ENCODE data around the gene SLAMF8. TPM values are rescaled to one million over a fixed set of nuclear protein-coding genes. Genes with fewer than 3 reads are reported as not detected.

The SLAMF8 gene
- total and polyA plus RNA-seq, 2 experiments from 2014 or later = not detected

GRCh38 chr1:159854693-159855192 lies 28.1 kb downstream of the SLAMF8 start:
- Histone ChIP-seq H3K27ac (no peak overlapping the region), H3K36me3 (no peaks in the 10 kb centered on the region), H3K4me3 (peak overlapping the region; percentile 32), H3K27me3 (peaks cover 47% of the 10 kb centered on the region), H3K9me3 (ENCODE audit: low read depth) (no peaks in the 10 kb centered on the region), H3K4me1 (ENCODE audit: low read depth) (peaks cover 8% of the 10 kb centered on the region)
- DNase-seq (ENCODE audit: low read depth in 1 of 2, low spot score in 1 of 2) = peak; percentile 91 to 92
- TF ChIP-seq CTCF (IDR thresholded peaks at IDR 0.05; ENCODE audit: low read depth, low read length) = no peak

- Histone ChIP-seq H3K9me3 (ENCODE audit: low read depth) (no peaks in the 10 kb centered on the region), H3K27me3 (peaks cover 43% of the 10 kb centered on the region), H3K27ac (no peak overlapping the region), H3K36me3 (no peaks in the 10 kb centered on the region), H3K4me3 (no peak overlapping the region), H3K4me1 (ENCODE audit: low read depth) (peaks cover 8% of the 10 kb centered on the region)
- no peak for TF ChIP-seq CTCF (IDR thresholded peaks at IDR 0.05; ENCODE audit: low read depth, low read length)
- no peak for DNase-seq (ENCODE audit: low read depth in 1 of 2, low spot score in 1 of 2)
Observed at GRCh38 chr1:159855709-159856108, 29.0 kb downstream of the SLAMF8 start.

- H3K4me1 ChIP-seq (ENCODE audit: low read depth) = peaks cover 8% of the 10 kb centered on the region
- no peaks in the 10 kb centered on the region for H3K9me3 ChIP-seq (ENCODE audit: low read depth)
- H3K27me3 ChIP-seq = peaks cover 50% of the 10 kb centered on the region
- TF ChIP-seq CTCF (IDR thresholded peaks at IDR 0.05; ENCODE audit: low read depth, low read length) = no peak
- no peak for DNase-seq (ENCODE audit: low read depth in 1 of 2, low spot score in 1 of 2)
- no peak overlapping the region for H3K27ac ChIP-seq
- H3K36me3 ChIP-seq = no peaks in the 10 kb centered on the region
- no peak overlapping the region for H3K4me3 ChIP-seq
Observed at GRCh38 chr1:159856576-159856975, 29.9 kb downstream of the SLAMF8 start.

- no peak overlapping the region for H3K27ac ChIP-seq
- peaks cover 50% of the 10 kb centered on the region for H3K27me3 ChIP-seq
- TF ChIP-seq CTCF (IDR thresholded peaks at IDR 0.05; ENCODE audit: low read depth, low read length) = no peak
- peaks cover 8% of the 10 kb centered on the region for H3K4me1 ChIP-seq (ENCODE audit: low read depth)
- H3K36me3 ChIP-seq = no peaks in the 10 kb centered on the region
- no peak for DNase-seq (ENCODE audit: low read depth in 1 of 2, low spot score in 1 of 2)
- H3K9me3 ChIP-seq (ENCODE audit: low read depth) = no peaks in the 10 kb centered on the region
- H3K4me3 ChIP-seq = no peak overlapping the region
Observed at GRCh38 chr1:159857889-159858288, 31.2 kb downstream of the SLAMF8 start.

GRCh38 chr1:159859767-159860322 lies 33.2 kb downstream of the SLAMF8 start:
- no peaks in the 10 kb centered on the region for H3K36me3 ChIP-seq
- peaks cover 41% of the 10 kb centered on the region for H3K27me3 ChIP-seq
- no peaks in the 10 kb centered on the region for H3K9me3 ChIP-seq (ENCODE audit: low read depth)
- no peak overlapping the region for H3K4me3 ChIP-seq
- H3K27ac ChIP-seq = no peak overlapping the region
- no peak for DNase-seq (ENCODE audit: low read depth in 1 of 2, low spot score in 1 of 2)
- H3K4me1 ChIP-seq (ENCODE audit: low read depth) = no peaks in the 10 kb centered on the region
- TF ChIP-seq CTCF (IDR thresholded peaks at IDR 0.05; ENCODE audit: low read depth, low read length) = no peak

All from cardiac muscle cell (in vitro differentiated cells and primary cell).